Measurements from ENCODE around the gene QRFPR.
A peak's percentile ranks its signal among the peaks of the same experiment; 100 is the strongest.
"Not testable (repeated sequence)": the region's sequence is repeated elsewhere in the genome, so short reads cannot be mapped to it uniquely, and the experiment has no call there.

QRFPR gene

GRCh38 chr4:121380776-121381462 lies at the start of gene QRFPR:
QRFPR (minus strand) TSS chr4:121381018; CDS start chr4:121380647, 371 bp downstream.
- H3K27me3 ChIP-seq (ENCODE audit: control insufficient read depth, insufficient read depth, low read length) = peaks cover 18% of the 10 kb centered on the region
- H3K36me3 ChIP-seq (ENCODE audit: control insufficient read depth, insufficient read depth, low read length) = no peaks in the 10 kb centered on the region
- H3K4me1 ChIP-seq (ENCODE audit: control insufficient read depth, insufficient read depth, low read length) = no peaks in the 10 kb centered on the region
- H3K27ac ChIP-seq (ENCODE audit: low read depth, low read length) = no peak within 1 kb of the TSS
- no peak within 1 kb of the TSS for H3K9ac ChIP-seq (ENCODE audit: low read length)
- H3K4me3 ChIP-seq (ENCODE audit: low read length) = peak within 1 kb of the TSS; percentile 25

DNA sequence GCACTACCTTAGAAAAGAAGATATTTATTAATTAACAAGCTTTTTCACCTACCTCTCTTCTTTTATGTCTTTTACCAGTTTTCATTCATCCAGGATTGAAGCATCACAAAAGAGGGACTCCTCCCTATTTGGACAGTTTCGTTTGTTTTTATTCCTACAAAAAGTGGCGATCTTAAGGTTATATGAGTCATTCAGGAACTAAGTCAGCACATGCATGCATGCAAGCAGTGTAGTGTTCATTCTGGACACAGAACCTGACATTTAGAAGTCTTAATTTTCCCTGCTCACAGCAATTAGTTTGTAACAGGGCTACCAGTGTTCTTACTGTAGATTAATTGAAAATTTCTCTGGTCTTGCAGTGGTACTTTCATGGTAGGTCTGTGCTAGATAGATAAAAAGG lies 47.9 kb upstream of the QRFPR start:
- H3K9ac ChIP-seq (ENCODE audit: low read length) = no peak overlapping the region
- no peaks in the 10 kb centered on the region for H3K27me3 ChIP-seq (ENCODE audit: control insufficient read depth, insufficient read depth, low read length)
- no peak overlapping the region for H3K4me3 ChIP-seq (ENCODE audit: low read length)
- H3K36me3 ChIP-seq (ENCODE audit: control insufficient read depth, insufficient read depth, low read length) = no peaks in the 10 kb centered on the region
- H3K4me1 ChIP-seq (ENCODE audit: control insufficient read depth, insufficient read depth, low read length) = no peaks in the 10 kb centered on the region
- H3K27ac ChIP-seq (ENCODE audit: low read depth, low read length) = no peak overlapping the region

DNA sequence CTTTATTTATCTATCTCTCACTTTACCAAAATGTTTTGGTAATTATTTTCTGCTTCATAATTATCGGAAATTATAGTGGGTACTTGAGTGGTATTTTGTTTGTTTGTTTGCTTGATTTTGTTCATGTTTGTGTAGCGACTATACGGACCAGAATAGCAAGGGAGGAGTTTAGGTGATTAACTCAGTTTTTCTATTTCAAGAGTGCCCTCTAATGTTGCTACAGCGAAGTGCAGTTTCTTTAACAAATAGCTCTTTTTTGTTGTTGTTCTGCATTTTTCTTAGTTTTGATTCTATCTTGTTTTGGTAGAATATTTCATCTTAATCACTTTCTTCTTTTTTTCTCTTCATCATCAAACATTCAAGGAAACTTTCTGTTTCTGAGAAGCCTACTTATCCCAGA lies 40.8 kb upstream of the QRFPR start:
- no peaks in the 10 kb centered on the region for H3K36me3 ChIP-seq (ENCODE audit: control insufficient read depth, insufficient read depth, low read length)
- H3K27me3 ChIP-seq (ENCODE audit: control insufficient read depth, insufficient read depth, low read length) = no peaks in the 10 kb centered on the region
- no peak overlapping the region for H3K4me3 ChIP-seq (ENCODE audit: low read length)
- H3K9ac ChIP-seq (ENCODE audit: low read length) = no peak overlapping the region
- H3K27ac ChIP-seq (ENCODE audit: low read depth, low read length) = no peak overlapping the region
- no peaks in the 10 kb centered on the region for H3K4me1 ChIP-seq (ENCODE audit: control insufficient read depth, insufficient read depth, low read length)

GRCh38 chr4:121411151-121411744 lies 30.4 kb upstream of the QRFPR start:
- Histone ChIP-seq H3K4me1 (ENCODE audit: control insufficient read depth, insufficient read depth, low read length) (no peaks in the 10 kb centered on the region), H3K27me3 (ENCODE audit: control insufficient read depth, insufficient read depth, low read length) (no peaks in the 10 kb centered on the region), H3K36me3 (ENCODE audit: control insufficient read depth, insufficient read depth, low read length) (no peaks in the 10 kb centered on the region), H3K9ac (ENCODE audit: low read length) (no peak overlapping the region), H3K4me3 (ENCODE audit: low read length) (no peak overlapping the region), H3K27ac (ENCODE audit: low read depth, low read length) (no peak overlapping the region)

- H3K27ac ChIP-seq (ENCODE audit: low read depth, low read length); H3K27me3 ChIP-seq (ENCODE audit: control insufficient read depth, insufficient read depth, low read length); H3K4me1 ChIP-seq (ENCODE audit: control insufficient read depth, insufficient read depth, low read length); H3K9ac ChIP-seq (ENCODE audit: low read length); H3K36me3 ChIP-seq (ENCODE audit: control insufficient read depth, insufficient read depth, low read length); H3K4me3 ChIP-seq (ENCODE audit: low read length): not testable (repeated sequence)
Measured at GRCh38 chr4:121408567-121408966, 27.7 kb upstream of the QRFPR start.

- Histone ChIP-seq H3K36me3 (ENCODE audit: control insufficient read depth, insufficient read depth, low read length) (no peaks in the 10 kb centered on the region), H3K27me3 (ENCODE audit: control insufficient read depth, insufficient read depth, low read length) (no peaks in the 10 kb centered on the region), H3K4me3 (ENCODE audit: low read length) (no peak overlapping the region), H3K9ac (ENCODE audit: low read length) (no peak overlapping the region), H3K27ac (ENCODE audit: low read depth, low read length) (no peak overlapping the region), H3K4me1 (ENCODE audit: control insufficient read depth, insufficient read depth, low read length) (peaks cover 3% of the 10 kb centered on the region)
Measured at GRCh38 chr4:121400632-121401031, 19.8 kb upstream of the QRFPR start.

DNA sequence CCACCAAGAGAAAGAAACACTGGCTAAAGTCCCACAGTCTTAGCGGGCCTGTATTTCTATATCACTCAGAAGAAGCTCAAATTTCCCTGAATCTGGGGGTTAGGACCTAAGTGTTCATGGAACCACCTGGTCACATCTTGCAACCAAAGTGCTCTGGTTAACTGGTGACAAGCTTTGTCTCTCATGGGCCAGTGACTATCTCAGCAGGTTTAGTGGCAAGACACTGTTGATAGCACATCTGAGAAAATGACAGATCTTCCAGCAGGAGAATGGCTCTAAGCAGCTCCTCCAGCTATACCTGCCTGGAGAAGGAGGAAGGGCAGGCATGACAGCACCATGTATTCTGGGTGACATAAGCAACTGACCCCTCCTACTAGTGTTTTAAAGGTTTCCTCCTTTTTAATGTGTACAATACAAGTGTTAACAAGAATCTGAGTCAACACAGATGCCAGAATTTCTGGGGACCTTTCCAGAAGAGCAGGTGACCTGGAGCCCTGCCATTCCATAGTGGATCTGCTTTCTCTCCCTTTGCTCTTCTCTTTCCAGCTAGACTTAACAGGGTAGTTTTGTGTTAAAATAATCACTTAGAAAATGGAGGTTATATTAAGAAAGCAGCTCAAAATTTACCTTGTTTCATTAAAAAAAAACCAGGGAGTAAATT lies 17.3 kb upstream of the QRFPR start:
- H3K9ac ChIP-seq (ENCODE audit: low read length) = no peak overlapping the region
- H3K27ac ChIP-seq (ENCODE audit: low read depth, low read length) = peak overlapping the region; percentile 51
- no peaks in the 10 kb centered on the region for H3K27me3 ChIP-seq (ENCODE audit: control insufficient read depth, insufficient read depth, low read length)
- no peaks in the 10 kb centered on the region for H3K36me3 ChIP-seq (ENCODE audit: control insufficient read depth, insufficient read depth, low read length)
- no peak overlapping the region for H3K4me3 ChIP-seq (ENCODE audit: low read length)
- peaks cover 3% of the 10 kb centered on the region for H3K4me1 ChIP-seq (ENCODE audit: control insufficient read depth, insufficient read depth, low read length)

- H3K4me1 ChIP-seq (ENCODE audit: control insufficient read depth, insufficient read depth, low read length) = peaks cover 3% of the 10 kb centered on the region
- H3K4me3 ChIP-seq (ENCODE audit: low read length) = no peak overlapping the region
- H3K9ac ChIP-seq (ENCODE audit: low read length) = no peak overlapping the region
- no peak overlapping the region for H3K27ac ChIP-seq (ENCODE audit: low read depth, low read length)
- no peaks in the 10 kb centered on the region for H3K36me3 ChIP-seq (ENCODE audit: control insufficient read depth, insufficient read depth, low read length)
- no peaks in the 10 kb centered on the region for H3K27me3 ChIP-seq (ENCODE audit: control insufficient read depth, insufficient read depth, low read length)
Measured at GRCh38 chr4:121397434-121397833, 16.6 kb upstream of the QRFPR start.

DNA sequence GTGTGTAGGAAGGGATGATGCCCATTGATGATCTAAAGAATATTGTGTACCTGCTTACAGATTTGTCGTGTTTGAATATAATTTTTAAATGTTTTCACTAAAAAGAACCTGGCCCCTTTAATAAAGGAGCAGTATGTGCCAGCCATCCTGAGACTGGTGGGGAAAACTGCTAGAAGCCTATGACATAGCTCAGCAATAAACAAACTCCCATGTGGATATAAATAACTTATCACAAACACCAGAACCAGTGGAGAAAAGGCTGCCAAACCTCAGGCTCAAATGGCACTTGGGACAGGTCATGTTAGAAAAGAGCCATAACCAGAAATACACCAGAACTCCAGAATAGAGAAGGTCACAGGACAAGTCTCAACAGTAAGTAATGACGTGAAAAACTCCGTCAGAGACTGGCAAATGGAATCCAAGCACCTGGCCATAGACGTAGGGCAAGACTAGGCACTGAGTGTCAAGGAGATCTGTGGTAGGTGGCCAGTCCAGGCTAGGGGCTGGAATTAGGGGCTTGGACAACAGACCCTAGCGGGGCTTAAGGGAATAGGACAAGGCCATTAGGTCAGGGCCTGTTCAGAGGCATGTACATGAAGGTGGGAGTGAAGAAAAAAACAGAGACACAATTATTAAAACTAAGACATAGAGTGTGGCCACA lies 11.7 kb upstream of the QRFPR start:
- H3K4me1 ChIP-seq (ENCODE audit: control insufficient read depth, insufficient read depth, low read length) = no peaks in the 10 kb centered on the region
- no peaks in the 10 kb centered on the region for H3K36me3 ChIP-seq (ENCODE audit: control insufficient read depth, insufficient read depth, low read length)
- no peak overlapping the region for H3K4me3 ChIP-seq (ENCODE audit: low read length)
- H3K9ac ChIP-seq (ENCODE audit: low read length) = no peak overlapping the region
- H3K27ac ChIP-seq (ENCODE audit: low read depth, low read length) = no peak overlapping the region
- H3K27me3 ChIP-seq (ENCODE audit: control insufficient read depth, insufficient read depth, low read length) = no peaks in the 10 kb centered on the region

GRCh38 chr4:121390335-121390734 lies 9.5 kb upstream of the QRFPR start:
- H3K27ac ChIP-seq (ENCODE audit: low read depth, low read length) = no peak overlapping the region
- H3K27me3 ChIP-seq (ENCODE audit: control insufficient read depth, insufficient read depth, low read length) = no peaks in the 10 kb centered on the region
- H3K4me3 ChIP-seq (ENCODE audit: low read length) = no peak overlapping the region
- H3K9ac ChIP-seq (ENCODE audit: low read length) = no peak overlapping the region
- no peaks in the 10 kb centered on the region for H3K36me3 ChIP-seq (ENCODE audit: control insufficient read depth, insufficient read depth, low read length)
- H3K4me1 ChIP-seq (ENCODE audit: control insufficient read depth, insufficient read depth, low read length) = no peaks in the 10 kb centered on the region

DNA sequence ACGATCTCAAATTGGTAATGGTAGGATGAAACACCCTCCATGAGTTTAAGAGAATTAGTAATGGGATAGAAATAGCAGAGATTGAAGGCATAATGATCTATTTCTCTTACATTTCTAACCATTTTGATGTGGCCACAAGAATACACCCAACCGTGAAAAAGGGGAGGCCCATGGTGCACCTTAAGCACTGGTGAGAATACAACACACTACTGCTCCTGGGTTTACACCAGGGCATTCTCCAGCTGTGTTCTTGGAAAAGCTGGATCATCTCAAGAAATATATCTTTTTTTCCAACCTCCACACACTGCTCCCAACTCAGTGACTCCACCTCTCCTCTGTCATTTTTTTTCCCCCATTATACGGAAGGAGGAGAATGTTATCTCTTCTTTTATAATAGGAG lies 1.5 kb downstream of the QRFPR start:
- Histone ChIP-seq H3K27me3 (ENCODE audit: control insufficient read depth, insufficient read depth, low read length) (peaks cover 18% of the 10 kb centered on the region), H3K4me1 (ENCODE audit: control insufficient read depth, insufficient read depth, low read length) (no peaks in the 10 kb centered on the region), H3K9ac (ENCODE audit: low read length) (no peak overlapping the region), H3K4me3 (ENCODE audit: low read length) (no peak overlapping the region), H3K27ac (ENCODE audit: low read depth, low read length) (no peak overlapping the region), H3K36me3 (ENCODE audit: control insufficient read depth, insufficient read depth, low read length) (no peaks in the 10 kb centered on the region)

DNA sequence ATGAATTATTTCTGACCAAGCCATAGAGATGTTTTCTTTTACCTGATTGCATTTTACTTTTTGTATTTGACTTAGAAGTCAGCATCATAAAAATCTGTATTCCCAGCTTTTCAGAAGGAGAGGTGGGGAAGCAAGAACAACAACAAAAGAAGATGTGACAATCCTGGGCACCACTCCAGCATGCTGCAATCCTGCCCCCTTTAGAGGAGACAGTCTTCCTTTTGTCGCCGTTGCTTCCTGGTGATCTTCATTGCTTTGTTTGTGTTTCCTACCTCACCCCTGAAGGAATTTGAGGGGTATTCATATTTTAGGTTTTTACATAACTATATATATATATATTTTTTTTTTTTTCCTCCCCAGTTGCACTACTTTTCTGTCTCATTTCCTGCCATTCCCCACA lies 3.7 kb downstream of the QRFPR start:
- H3K4me3 ChIP-seq (ENCODE audit: low read length) = no peak overlapping the region
- H3K36me3 ChIP-seq (ENCODE audit: control insufficient read depth, insufficient read depth, low read length) = no peaks in the 10 kb centered on the region
- peaks cover 18% of the 10 kb centered on the region for H3K27me3 ChIP-seq (ENCODE audit: control insufficient read depth, insufficient read depth, low read length)
- no peak overlapping the region for H3K9ac ChIP-seq (ENCODE audit: low read length)
- no peaks in the 10 kb centered on the region for H3K4me1 ChIP-seq (ENCODE audit: control insufficient read depth, insufficient read depth, low read length)
- no peak overlapping the region for H3K27ac ChIP-seq (ENCODE audit: low read depth, low read length)

Data from rectal smooth muscle tissue (tissue), 1 donor.